T47D (cell line): ENCODE data around the gene AKAP6.

Experiments
- DNase-seq, 2 experiments: peaks; one replicate each; pipeline versions ENCODE4 v3.0.0 to v3.0.0-alpha.2; 2011 to 2012; ENCODE audit warnings: low read depth in 1 of 2, low spot score in 1 of 2
- JUND ChIP-seq: IDR thresholded peaks from 2 replicates; pipeline ENCODE4 v1.6.1; 2012; ENCODE audit warnings: low read depth
- in situ Hi-C: cut with HindIII; loops from 2 replicates; pipeline ENCODE4 v1.10.0; 2016; ENCODE audit warnings: low sequenced_read_pairs, low pct_unique_long_range_greater_than_20kb

Gene AKAP6

GRCh38 chr14:32318087-32318795 lies 10.9 kb upstream of the AKAP6 start:
- no peak for TF ChIP-seq JUND
- DNase-seq: no peak
- in situ Hi-C loops: no loop called here

GRCh38 chr14:32319368-32320049 lies 9.6 kb upstream of the AKAP6 start:
- no peak for DNase-seq
- in situ Hi-C loops: no loop called here
- no peak for TF ChIP-seq JUND

- DNase-seq: no peak
- in situ Hi-C loops: no loop called here
- no peak for TF ChIP-seq JUND
These were observed 4.5 kb upstream of the AKAP6 start for GRCh38 chr14:32324601-32325000.

GRCh38 chr14:32327255-32327961 lies 1.7 kb upstream of the AKAP6 start:
- DNase-seq: no peak
- in situ Hi-C loops: no loop called here
- no peak for TF ChIP-seq JUND

- TF ChIP-seq JUND: no peak
- in situ Hi-C loops: no loop called here
These were observed 690 bp downstream of the AKAP6 start for GRCh38 chr14:32329690-32330285.

GRCh38 chr14:32330351-32331111 lies 1.4 kb downstream of the AKAP6 start:
- in situ Hi-C loops: no loop called here
- TF ChIP-seq JUND: no peak
- DNase-seq: no peak

More at GRCh38 chr14:32329690-32330285, 690 bp downstream of the AKAP6 start:
- DNase-seq: no peak

GRCh38 chr14:32331206-32331605 lies 2.1 kb downstream of the AKAP6 start:
- no peak for TF ChIP-seq JUND
- in situ Hi-C loops: no loop called here
- no peak for DNase-seq

GRCh38 chr14:32332415-32333316 lies 3.6 kb downstream of the AKAP6 start:
- no peak for DNase-seq
- in situ Hi-C loops: no loop called here
- no peak for TF ChIP-seq JUND

- DNase-seq: no peak
- TF ChIP-seq JUND: no peak
- in situ Hi-C loops: no loop called here
These were observed 7.6 kb downstream of the AKAP6 start for GRCh38 chr14:32336702-32337101.

GRCh38 chr14:32337759-32338158 lies 8.7 kb downstream of the AKAP6 start:
- in situ Hi-C loops: no loop called here
- no peak for TF ChIP-seq JUND
- DNase-seq: no peak

GRCh38 chr14:32339188-32339587 lies 10.1 kb downstream of the AKAP6 start:
- DNase-seq: no peak
- TF ChIP-seq JUND: no peak
- in situ Hi-C loops: no loop called here
